GM12891 (cell line): ENCODE data around the gene NTSR2.

Experiments used
- DNase-seq: peaks from one replicate; pipeline ENCODE4 v3.0.0; 2011; ENCODE audit warnings: low spot score; ENCODE audit not compliant: insufficient read length
- FAIRE-seq: peaks from 2 replicates; lab custom pipeline; 2011; peaks lifted over from hg19 to GRCh38; lab: Jason Lieb, UNC
- PAX5 ChIP-seq: IDR thresholded peaks from 2 replicates; pipeline ENCODE4 v1.6.1; 2011; ENCODE audit warnings: low read length, moderate library complexity, mild to moderate bottlenecking; ENCODE audit not compliant: insufficient read depth, severe bottlenecking
- POLR2A ChIP-seq: IDR thresholded peaks from 2 replicates; pipeline ENCODE4 v1.6.1; 2011; ENCODE audit warnings: low read depth, low read length, control low read depth
- POLR2AphosphoS5 ChIP-seq: IDR thresholded peaks from 2 replicates; pipeline ENCODE4 v1.6.1; 2011; ENCODE audit warnings: low read depth, low read length, control low read depth
- POU2F2 ChIP-seq: IDR thresholded peaks from 2 replicates; pipeline ENCODE4 v1.6.1; 2011; ENCODE audit warnings: low read depth, mild to moderate bottlenecking, control low read depth, low read length, moderate library complexity
- SPI1 ChIP-seq: IDR thresholded peaks from 2 replicates; pipeline ENCODE4 v1.6.1; 2011; ENCODE audit warnings: low read depth, low read length, control low read depth
- TAF1 ChIP-seq: IDR thresholded peaks from 2 replicates; pipeline ENCODE4 v1.6.1; 2011; ENCODE audit warnings: low read depth, low read length, control low read depth

NTSR2 gene

DNA sequence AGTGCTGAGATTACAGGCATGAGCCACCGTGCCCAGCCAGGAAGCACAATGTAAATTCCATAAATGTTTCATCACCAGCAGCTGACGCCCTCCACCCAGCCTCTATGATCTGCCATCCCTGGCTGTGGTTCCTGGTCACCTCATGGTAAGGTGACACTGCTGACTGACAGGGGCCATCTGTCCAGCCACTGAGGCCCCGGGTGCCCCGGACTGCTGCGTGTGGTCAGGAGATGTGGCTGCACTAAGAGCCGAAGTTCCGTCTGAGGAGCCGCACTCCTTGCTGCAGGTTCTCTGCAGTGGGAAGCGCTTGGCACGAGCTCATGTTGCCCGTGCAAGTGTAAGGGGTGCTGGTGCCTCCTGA lies 10.9 kb downstream of the NTSR2 start:
- no peak for FAIRE-seq
- no peak for DNase-seq
- TF ChIP-seq POU2F2, result no peak
- TF ChIP-seq TAF1, result no peak
- TF ChIP-seq POLR2AphosphoS5, result no peak
- TF ChIP-seq POLR2A, result no peak
- no peak for TF ChIP-seq SPI1
- no peak for TF ChIP-seq PAX5

GRCh38 chr2:11658208-11659114 lies 11.5 kb downstream of the NTSR2 start:
- FAIRE-seq (no peak), DNase-seq (no peak)
- no peak for TF ChIP-seq POLR2A
- no peak for TF ChIP-seq POU2F2
- no peak for TF ChIP-seq PAX5
- no peak for TF ChIP-seq POLR2AphosphoS5
- no peak for TF ChIP-seq TAF1

- no peak for FAIRE-seq
- TF ChIP-seq POLR2AphosphoS5 (no peak), POLR2A (no peak), SPI1 (no peak), POU2F2 (no peak), PAX5 (no peak), TAF1 (no peak)
Measured at GRCh38 chr2:11657646-11658045, 12.3 kb downstream of the NTSR2 start.

GRCh38 chr2:11657195-11657594 lies 12.8 kb downstream of the NTSR2 start:
- no peak for DNase-seq
- TF ChIP-seq POU2F2 (no peak), POLR2AphosphoS5 (no peak)
- FAIRE-seq, result no peak

More at GRCh38 chr2:11657646-11658045, 12.3 kb downstream of the NTSR2 start:
- DNase-seq, result no peak

DNA sequence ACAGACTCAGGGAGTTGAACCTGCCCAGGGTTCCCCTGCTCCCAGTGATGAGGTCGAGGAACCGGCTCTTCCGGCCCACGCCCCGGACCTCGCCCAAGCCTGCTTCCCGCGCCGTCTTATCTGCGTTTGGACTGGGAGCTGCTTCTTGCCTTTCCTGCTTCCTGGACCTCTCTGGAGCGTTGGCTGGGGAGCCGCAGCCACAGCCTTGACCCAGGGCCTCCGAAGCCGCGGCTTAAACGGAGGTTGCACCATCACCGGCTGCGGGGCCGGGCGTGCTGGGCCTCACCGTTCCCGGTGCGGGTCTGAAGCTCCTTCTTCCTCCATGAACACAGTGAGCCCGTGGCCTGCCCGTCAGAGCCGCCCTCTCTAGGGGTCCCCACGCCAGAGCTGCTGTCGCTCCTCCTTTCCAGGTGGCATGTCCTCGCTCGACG lies 13.3 kb downstream of the NTSR2 start:
- no peak for TF ChIP-seq TAF1
- TF ChIP-seq SPI1, result no peak
- TF ChIP-seq POU2F2, result no peak
- no peak for TF ChIP-seq POLR2A
- TF ChIP-seq PAX5, result no peak
- no peak for TF ChIP-seq POLR2AphosphoS5
- DNase-seq, result no peak
- no peak for FAIRE-seq

GRCh38 chr2:11656252-11656651 lies 13.7 kb downstream of the NTSR2 start:
- TF ChIP-seq TAF1 (no peak), POU2F2 (no peak), POLR2A (no peak), POLR2AphosphoS5 (no peak), PAX5 (no peak), SPI1 (no peak)
- DNase-seq (no peak), FAIRE-seq (no peak)

DNA sequence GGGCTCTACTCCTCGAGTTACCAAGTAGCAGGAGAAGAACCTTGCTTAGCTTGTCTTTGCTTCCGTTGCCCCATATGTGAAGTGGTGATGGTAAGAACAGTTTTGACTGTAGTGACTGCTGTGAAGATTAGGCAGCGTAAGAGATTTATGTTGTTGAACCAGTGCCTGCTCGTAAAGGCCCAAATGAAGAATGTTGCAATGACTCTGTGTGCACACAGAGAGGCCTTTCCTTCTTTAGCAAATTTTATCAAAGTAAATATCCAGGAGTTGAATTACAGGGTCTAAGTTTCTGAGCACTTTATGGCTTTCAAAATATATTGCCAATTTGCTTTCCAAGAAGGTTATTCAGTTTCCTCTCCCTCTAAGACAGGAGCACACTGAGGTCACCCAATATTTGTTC lies 14.5 kb downstream of the NTSR2 start:
- no peak for DNase-seq
- FAIRE-seq, result no peak
- TF ChIP-seq POLR2AphosphoS5 (no peak), POU2F2 (no peak), POLR2A (no peak), SPI1 (no peak), TAF1 (no peak), PAX5 (no peak)

DNA sequence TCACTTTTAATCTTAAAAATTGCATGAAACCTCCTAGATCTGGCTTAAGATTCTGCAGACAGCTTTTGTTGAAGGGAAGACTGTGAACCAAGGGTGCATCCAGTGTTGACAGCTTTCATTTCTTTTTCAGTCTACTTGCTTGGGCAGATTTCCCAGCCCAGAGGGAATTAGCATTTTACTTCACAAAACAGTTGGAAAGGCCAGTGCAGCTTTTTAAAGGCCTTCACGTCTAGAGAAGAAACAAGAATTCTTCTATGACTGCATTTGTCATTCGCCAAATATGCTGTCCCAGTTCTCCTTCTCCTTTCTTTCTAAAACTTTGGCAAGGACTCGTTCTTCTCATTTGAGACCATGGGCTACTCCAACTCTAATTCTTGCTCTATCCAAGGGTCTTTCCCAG lies 17.4 kb downstream of the NTSR2 start:
- TF ChIP-seq POLR2A (no peak), TAF1 (no peak), POLR2AphosphoS5 (no peak), PAX5 (no peak), SPI1 (no peak), POU2F2 (no peak)
- DNase-seq (no peak), FAIRE-seq (no peak)

GRCh38 chr2:11651856-11652548 lies 18.0 kb downstream of the NTSR2 start:
- TF ChIP-seq POLR2A (no peak), PAX5 (no peak)
- FAIRE-seq, result no peak
- DNase-seq, result no peak

DNA sequence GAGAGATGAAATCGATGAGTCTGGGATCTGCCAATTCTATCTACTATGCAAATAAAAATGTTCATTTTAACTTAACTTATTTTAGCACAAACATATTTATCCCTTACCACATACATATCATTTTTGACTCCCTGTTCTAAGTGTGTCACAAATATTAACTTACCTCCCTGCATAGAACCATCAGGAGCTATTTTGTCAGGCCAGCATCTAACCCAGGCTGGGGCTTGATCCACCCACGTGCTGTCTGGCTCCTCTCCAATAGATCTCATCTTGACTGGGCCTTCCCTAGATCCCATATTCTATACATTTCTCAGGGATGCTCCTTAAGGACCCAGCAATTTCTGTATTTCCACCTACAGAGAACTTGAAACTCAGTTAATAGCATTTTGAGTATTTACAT lies 20.9 kb downstream of the NTSR2 start:
- no peak for FAIRE-seq
- no peak for DNase-seq
- TF ChIP-seq SPI1 (no peak), TAF1 (no peak), POLR2AphosphoS5 (no peak)
